AG10803 (cell line): ENCODE data around the gene TNFAIP6.

Source experiments
- DNase-seq: peaks from one replicate; pipeline ENCODE4 v3.0.0; 2010; ENCODE audit warnings: low read depth
- H3K4me3 ChIP-seq: 2 replicates; pipeline ENCODE4 v1.5.1; 2011; ENCODE audit warnings: mild to moderate bottlenecking, low read length, control low read depth
- CTCF ChIP-seq: conservative IDR thresholded peaks from 2 replicates; pipeline ENCODE4 v1.5.1; 2011; ENCODE audit warnings: mild to moderate bottlenecking, low read length, control low read depth, inconsistent platforms

The TNFAIP6 gene

GRCh38 chr2:151422917-151423439 lies 65.6 kb downstream of the TNFAIP6 start:
- TF ChIP-seq CTCF, result no peak
- DNase-seq, result no peak
- H3K4me3 ChIP-seq, result no peak overlapping the region

- DNase-seq, result no peak
- no peak overlapping the region for H3K4me3 ChIP-seq
- no peak for TF ChIP-seq CTCF
Observed at GRCh38 chr2:151423760-151424159, 66.4 kb downstream of the TNFAIP6 start.
